Bronchial epithelial cell (primary cell): ENCODE measurements around the gene MND1. TPM values are rescaled to one million over a fixed set of nuclear protein-coding genes. Genes with fewer than 3 reads are reported as not detected.

ENCODE experiments used
- DNase-seq: peaks from one replicate; pipeline ENCODE4 v3.0.0-alpha.2; 2010; ENCODE audit warnings: low read depth
- FAIRE-seq: peaks from 2 replicates; lab custom pipeline; 2011; peaks lifted over from hg19 to GRCh38; lab: Jason Lieb, UNC
- H3K27me3 ChIP-seq: 2 replicates; pipeline ENCODE4 v1.5.1; 2011; ENCODE audit warnings: low read length; ENCODE audit not compliant: control insufficient read depth, insufficient read depth
- H3K36me3 ChIP-seq: 2 replicates; pipeline ENCODE4 v1.5.1; 2011; ENCODE audit warnings: low read length; ENCODE audit not compliant: control insufficient read depth, insufficient read depth
- H3K4me3 ChIP-seq: 2 replicates; pipeline ENCODE4 v1.5.1; 2011; ENCODE audit warnings: mild to moderate bottlenecking, low read depth, low read length, control low read depth
- CTCF ChIP-seq: IDR thresholded peaks from 2 replicates; pipeline ENCODE4 v1.5.1; 2011; ENCODE audit warnings: mild to moderate bottlenecking, moderate library complexity, low read length, control low read depth, inconsistent platforms; ENCODE audit not compliant: insufficient read depth, severe bottlenecking
- total RNA-seq: library from RNA; depleted of rRNA; stranded (reverse); fragments of >200 nt; gene quantifications from 2 replicates; pipeline ENCODE4 v1.2.1, GENCODE V29; 2014

The MND1 gene
- total RNA-seq, 1 donor from 2014 or later = 1.3 TPM

GRCh38 chr4:153342751-153343552 is 1.5 kb upstream of the MND1 start:
- Histone ChIP-seq H3K36me3 (no peaks in the 10 kb centered on the region), H3K27me3 (no peaks in the 10 kb centered on the region), H3K4me3 (no peak overlapping the region)
- DNase-seq = no peak
- TF ChIP-seq CTCF = no peak
- no peak for FAIRE-seq

DNA sequence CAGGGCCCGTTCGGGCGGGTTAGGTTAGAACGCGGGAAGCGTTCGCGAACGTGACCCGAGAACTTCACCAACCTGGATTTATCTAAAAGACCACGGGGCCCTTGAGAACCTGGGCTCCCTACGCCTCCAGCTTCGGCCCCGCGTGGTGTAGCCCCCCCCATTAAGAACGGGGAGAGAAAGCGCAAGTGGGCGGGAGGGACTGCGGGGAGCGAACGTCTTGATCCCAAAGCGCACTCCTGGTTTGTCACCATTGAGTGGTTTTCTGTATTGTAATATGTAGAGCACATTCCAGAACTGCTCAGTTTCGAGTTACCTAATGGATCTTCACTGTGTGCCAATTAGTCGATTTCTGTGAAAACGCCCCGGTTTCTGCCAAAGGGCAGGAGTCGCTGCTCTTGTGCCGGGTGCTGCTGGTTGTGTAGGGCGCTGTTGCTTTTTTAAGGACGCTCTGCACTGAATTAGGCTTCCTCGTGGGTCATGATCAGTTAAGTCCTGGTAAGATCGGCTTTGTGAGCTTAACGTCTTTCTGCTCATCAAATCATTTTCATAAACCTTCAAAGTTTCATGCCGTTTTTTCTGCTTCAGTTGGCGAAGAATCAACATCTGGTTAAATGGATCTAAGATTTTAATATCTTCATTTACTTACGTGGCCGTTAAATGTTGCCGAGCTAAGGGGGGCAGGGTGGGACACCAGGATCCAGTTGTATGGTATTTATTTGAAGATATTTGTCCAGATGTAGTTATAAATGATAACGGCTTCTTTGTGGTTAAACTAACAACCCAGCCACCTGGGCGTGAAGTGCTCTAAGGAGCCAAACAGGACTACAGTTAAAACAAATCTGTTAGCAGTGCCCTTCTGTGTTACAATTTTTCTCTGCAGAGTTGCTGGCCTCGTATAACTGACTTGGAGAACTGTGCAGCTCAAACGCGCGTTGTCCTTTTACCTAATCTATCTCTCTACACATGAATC is 809 bp downstream of the MND1 start:
- H3K27me3 ChIP-seq = no peaks in the 10 kb centered on the region
- FAIRE-seq (no peak), DNase-seq (peak; percentile 59)
- H3K36me3 ChIP-seq = no peaks in the 10 kb centered on the region
- peak overlapping the region; percentile 85 for H3K4me3 ChIP-seq
- no peak for TF ChIP-seq CTCF

- no peak overlapping the region for H3K4me3 ChIP-seq
- no peak for FAIRE-seq
- no peak for TF ChIP-seq CTCF
Measured at GRCh38 chr4:153346031-153346430, 1.5 kb downstream of the MND1 start.

GRCh38 chr4:153346563-153346962 is 2.1 kb downstream of the MND1 start:
- no peak for DNase-seq
- TF ChIP-seq CTCF = no peak
- no peaks in the 10 kb centered on the region for H3K36me3 ChIP-seq
- no peaks in the 10 kb centered on the region for H3K27me3 ChIP-seq
- no peak overlapping the region for H3K4me3 ChIP-seq
- FAIRE-seq = no peak

More at GRCh38 chr4:153346031-153346430, 1.5 kb downstream of the MND1 start:
- H3K36me3 ChIP-seq = no peaks in the 10 kb centered on the region
- H3K27me3 ChIP-seq = no peaks in the 10 kb centered on the region
- DNase-seq = no peak

- Histone ChIP-seq H3K4me3 (no peak overlapping the region), H3K36me3 (no peaks in the 10 kb centered on the region), H3K27me3 (no peaks in the 10 kb centered on the region)
- FAIRE-seq (no peak), DNase-seq (no peak)
- TF ChIP-seq CTCF = no peak
Measured at GRCh38 chr4:153347117-153347516, 2.6 kb downstream of the MND1 start.
